Choroid plexus epithelial cell (primary cell): ENCODE data around the gene FIP1L1.
"Not testable (repeated sequence)": the region's sequence is repeated elsewhere in the genome, so short reads cannot be mapped to it uniquely, and the experiment has no call there.

ENCODE experiments used
- DNase-seq: peaks from one replicate; pipeline ENCODE4 v3.0.0-alpha.2; 2010; ENCODE audit warnings: low read depth
- H3K4me3 ChIP-seq: 2 replicates; pipeline ENCODE4 v1.5.1; 2011; ENCODE audit warnings: low read depth, mild to moderate bottlenecking, control low read depth, low read length, moderate library complexity
- TF ChIP-seq, protein P1 (sequence below): conservative IDR thresholded peaks from 2 replicates; pipeline ENCODE4 v1.5.1; 2011; ENCODE audit warnings: low read depth, mild to moderate bottlenecking, control low read depth, inconsistent platforms, low read length, moderate library complexity

FIP1L1 gene

DNA sequence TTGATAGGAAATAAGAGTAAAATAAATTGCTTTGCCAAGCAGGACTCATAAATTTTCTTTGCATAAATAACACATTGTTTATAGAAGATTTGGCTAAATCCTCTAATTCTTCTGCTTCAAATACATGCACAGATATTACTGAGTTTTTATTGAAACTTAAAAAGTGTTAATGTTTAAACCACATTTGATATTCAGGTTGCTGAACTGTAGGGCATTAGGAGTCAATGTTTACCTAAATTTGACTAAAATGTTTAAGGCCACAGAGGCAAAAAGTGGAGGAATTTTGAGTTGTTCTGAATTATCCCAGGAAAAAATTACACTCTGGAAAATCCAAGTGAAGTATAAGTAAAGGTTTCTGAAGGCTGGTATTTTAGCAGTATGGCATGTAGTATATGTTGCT, 78.7 kb downstream of the FIP1L1 start:
- no peak for DNase-seq
- H3K4me3 ChIP-seq = no peak overlapping the region
- TF ChIP-seq, protein P1, sequence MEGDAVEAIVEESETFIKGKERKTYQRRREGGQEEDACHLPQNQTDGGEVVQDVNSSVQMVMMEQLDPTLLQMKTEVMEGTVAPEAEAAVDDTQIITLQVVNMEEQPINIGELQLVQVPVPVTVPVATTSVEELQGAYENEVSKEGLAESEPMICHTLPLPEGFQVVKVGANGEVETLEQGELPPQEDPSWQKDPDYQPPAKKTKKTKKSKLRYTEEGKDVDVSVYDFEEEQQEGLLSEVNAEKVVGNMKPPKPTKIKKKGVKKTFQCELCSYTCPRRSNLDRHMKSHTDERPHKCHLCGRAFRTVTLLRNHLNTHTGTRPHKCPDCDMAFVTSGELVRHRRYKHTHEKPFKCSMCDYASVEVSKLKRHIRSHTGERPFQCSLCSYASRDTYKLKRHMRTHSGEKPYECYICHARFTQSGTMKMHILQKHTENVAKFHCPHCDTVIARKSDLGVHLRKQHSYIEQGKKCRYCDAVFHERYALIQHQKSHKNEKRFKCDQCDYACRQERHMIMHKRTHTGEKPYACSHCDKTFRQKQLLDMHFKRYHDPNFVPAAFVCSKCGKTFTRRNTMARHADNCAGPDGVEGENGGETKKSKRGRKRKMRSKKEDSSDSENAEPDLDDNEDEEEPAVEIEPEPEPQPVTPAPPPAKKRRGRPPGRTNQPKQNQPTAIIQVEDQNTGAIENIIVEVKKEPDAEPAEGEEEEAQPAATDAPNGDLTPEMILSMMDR = no peak

DNA sequence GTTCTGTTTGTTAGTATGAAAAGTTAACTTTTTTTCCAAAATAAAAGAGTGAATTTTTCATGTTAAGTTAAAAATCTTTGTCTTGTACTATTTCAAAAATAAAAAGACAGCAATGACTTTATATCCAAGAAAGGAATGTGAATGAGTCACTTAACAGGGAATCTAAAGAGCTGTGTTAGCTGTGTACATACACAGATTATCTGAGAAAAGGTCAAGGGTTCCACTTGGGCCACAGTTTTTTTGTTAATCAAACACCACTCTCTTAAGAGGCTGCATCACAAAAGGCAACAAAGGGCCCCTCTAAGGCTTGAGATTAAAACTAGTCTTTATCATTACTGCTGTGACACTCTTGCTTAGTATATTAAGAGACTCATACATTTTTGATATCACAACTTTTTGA, 82.1 kb downstream of the FIP1L1 start:
- H3K4me3 ChIP-seq = no peak overlapping the region
- peak; percentile 71 for DNase-seq
- TF ChIP-seq, protein P1 = no peak

DNA sequence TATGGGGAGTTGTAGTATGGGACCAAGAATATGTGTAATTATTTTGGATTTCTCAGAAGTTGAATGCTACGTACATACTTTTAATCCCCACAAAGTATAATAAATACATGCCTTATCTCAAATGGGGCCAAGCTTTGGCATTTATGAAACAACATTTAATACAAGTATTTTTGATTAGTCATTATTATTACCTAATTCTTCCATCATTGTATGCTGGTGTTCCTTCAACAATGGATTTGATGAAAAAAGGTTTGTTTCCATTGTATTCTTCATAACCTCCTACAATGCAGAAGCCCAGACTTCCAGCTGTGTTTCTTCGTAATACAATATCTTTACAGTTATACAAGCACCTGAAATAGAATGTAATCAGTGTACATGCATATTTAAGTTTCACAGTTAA, 83.8 kb downstream of the FIP1L1 start:
- peak; percentile 35 for DNase-seq
- TF ChIP-seq, protein P1 = no peak
- no peak overlapping the region for H3K4me3 ChIP-seq

DNA sequence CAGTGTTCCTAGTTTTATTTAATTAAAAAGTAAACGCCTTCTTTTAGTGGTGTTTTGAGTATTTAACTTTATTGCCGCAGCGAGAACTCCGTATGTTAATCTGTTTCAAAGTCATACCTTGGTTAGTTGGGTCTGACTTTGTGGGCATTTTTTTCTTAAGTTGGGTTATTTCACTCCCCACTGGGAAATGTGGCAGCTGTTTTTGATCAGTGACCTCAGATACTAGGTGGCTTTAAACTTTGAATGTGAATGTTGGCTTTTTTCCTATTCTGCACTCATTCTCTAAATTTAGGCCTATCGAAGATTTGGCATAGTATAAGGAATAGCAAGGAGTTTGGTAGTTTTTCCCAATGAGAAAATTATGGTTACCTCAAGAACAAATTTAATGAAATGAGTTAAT, 85.9 kb downstream of the FIP1L1 start:
- no peak for DNase-seq
- H3K4me3 ChIP-seq = no peak overlapping the region

DNA sequence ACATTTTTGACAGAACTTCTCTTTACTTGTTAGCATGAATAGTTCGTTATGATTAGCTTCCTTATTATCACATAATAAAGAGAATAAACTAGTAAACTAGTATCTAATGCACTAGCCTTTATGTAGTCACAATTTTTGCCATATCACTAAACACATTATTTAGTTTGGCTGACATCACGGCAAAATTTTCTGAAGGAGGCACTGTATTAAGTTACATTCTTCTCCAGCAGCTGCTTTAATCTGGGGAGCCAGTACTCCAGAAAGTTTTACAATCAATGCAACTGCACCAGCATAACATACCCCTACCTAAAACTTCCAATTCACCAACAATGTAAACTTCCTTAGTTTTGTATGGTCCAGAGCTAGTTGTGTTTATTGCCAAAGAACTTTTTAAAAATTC, 87.8 kb downstream of the FIP1L1 start:
- H3K4me3 ChIP-seq = no peak overlapping the region
- DNase-seq = peak; percentile 53
- TF ChIP-seq, protein P1 = no peak

More for the DNA sequence above, 85.9 kb downstream of the FIP1L1 start:
- TF ChIP-seq, protein P1 = no peak

DNA sequence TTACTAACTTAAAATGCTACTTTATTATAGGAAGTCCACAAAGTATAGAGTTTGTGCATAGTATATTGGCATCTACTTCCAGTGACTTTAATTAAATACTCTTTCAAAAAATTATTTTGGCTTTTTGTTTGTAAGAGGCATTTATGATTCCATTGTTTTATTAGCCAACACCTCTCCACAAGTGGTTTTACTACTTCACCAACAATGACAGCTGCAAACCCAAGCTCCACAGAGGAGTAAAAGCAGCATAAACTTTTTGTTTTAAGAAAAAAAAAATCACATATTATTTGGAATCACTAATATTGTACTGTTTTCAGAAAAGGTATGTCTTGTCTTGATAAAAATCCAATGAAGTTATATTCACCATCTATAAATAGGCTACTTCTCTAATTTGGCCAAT, 88.5 kb downstream of the FIP1L1 start:
- no peak overlapping the region for H3K4me3 ChIP-seq
- no peak for DNase-seq
- TF ChIP-seq, protein P1 = no peak

DNA sequence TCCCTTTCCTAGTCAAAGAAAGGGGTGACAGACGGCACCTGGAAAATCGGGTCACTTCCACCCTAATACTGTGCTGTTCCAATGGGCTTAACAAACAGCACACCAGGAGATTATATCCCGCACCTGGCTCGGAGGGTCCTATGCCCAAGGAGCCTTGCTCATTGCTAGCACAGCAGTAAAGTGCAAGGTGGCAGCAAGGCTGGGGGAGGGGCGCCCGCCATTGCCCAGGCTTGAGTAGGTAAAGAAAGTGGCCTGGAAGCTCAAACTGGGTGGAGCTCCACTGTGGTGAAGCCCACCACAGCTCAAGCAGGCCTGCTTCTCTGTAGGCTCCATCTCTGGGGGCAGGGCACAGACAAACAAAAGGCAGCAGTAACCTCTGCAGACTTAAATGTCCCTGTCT, 89.1 kb downstream of the FIP1L1 start:
- not testable (repeated sequence) for DNase-seq, H3K4me3 ChIP-seq
